Peyer's patch (tissue), 4 donors: ENCODE measurements around the gene PCNT.

Source experiments
- POLR2A ChIP-seq, 2 donors: fragments of 450-650 bp; IDR thresholded peaks; one replicate each; pipeline ENCODE4 v1.5.1; 2017; ENCODE audit warnings: antibody characterized with exemption in 2 of 2, mild to moderate bottlenecking in 2 of 2, moderate library complexity in 2 of 2
- TF ChIP-seq, protein P1 (sequence below), 6 experiments: fragments of 450-650 bp in 4 of 6; fragments of 200-600 bp in 2 of 6; sonication (generic) in 1 of 6; IDR thresholded peaks; one replicate each; pipeline ENCODE4 v1.5.1; 2017 to 2019; ENCODE audit warnings: antibody characterized with exemption in 6 of 6, mild to moderate bottlenecking in 3 of 6, moderate library complexity in 1 of 6

DNA sequence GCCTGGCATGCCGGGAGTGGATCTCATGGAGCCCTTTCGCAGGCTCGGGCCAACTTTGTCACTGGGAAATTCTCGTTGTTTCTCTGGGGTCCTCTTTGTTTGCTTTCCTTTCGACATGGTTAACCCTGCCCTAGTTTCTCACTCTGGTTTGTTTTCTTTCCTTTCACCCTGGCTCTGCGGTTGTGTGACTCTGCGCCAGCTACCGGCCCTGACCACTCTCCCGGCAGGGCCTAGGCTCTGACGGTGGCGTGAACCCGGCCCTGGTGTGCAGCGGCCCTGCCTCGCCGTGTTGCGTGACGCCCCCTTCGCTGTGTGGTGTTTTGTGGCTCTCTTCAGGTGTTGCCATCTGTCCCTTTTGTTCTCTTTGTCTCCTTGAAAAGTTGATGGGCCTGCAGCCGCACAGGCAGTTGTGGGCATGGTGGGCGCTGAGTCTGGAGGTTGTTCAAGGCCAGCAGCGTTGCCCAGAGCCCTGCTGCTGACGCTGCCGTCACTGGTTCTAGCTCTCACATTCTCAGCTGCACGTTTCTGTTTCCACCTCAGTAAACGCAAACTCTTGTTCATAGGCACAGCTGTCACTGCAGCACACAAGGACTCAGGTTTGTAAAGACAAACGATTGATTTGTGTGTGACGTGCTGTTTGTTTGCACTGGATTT, 70.1 kb downstream of the PCNT start:
- TF ChIP-seq, protein P1, sequence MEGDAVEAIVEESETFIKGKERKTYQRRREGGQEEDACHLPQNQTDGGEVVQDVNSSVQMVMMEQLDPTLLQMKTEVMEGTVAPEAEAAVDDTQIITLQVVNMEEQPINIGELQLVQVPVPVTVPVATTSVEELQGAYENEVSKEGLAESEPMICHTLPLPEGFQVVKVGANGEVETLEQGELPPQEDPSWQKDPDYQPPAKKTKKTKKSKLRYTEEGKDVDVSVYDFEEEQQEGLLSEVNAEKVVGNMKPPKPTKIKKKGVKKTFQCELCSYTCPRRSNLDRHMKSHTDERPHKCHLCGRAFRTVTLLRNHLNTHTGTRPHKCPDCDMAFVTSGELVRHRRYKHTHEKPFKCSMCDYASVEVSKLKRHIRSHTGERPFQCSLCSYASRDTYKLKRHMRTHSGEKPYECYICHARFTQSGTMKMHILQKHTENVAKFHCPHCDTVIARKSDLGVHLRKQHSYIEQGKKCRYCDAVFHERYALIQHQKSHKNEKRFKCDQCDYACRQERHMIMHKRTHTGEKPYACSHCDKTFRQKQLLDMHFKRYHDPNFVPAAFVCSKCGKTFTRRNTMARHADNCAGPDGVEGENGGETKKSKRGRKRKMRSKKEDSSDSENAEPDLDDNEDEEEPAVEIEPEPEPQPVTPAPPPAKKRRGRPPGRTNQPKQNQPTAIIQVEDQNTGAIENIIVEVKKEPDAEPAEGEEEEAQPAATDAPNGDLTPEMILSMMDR (IDR thresholded peaks at IDR 0.05): no peak
- no peak for TF ChIP-seq POLR2A (IDR thresholded peaks at IDR 0.05)
